Uterus (tissue), 2 donors: ENCODE measurements around the gene TARDBP.

Experiments
- CTCF ChIP-seq, 4 experiments: fragments of 200-600 bp in 2 of 4; fragments of 450-650 bp in 2 of 4; sonication (generic) in 2 of 4; IDR thresholded peaks; one replicate each; pipeline ENCODE4 v1.5.1; 2016 to 2019; ENCODE audit warnings: antibody characterized with exemption in 4 of 4, mild to moderate bottlenecking in 2 of 4, moderate library complexity in 1 of 4
- POLR2A ChIP-seq, 2 donors: fragments of 450-650 bp; IDR thresholded peaks; one replicate each; pipeline ENCODE4 v1.6.1; 2016; ENCODE audit warnings: antibody characterized with exemption in 2 of 2, mild to moderate bottlenecking in 1 of 2, moderate library complexity in 1 of 2

GRCh38 chr1:11065796-11066195, 53.3 kb downstream of the TARDBP start:
- no peak for TF ChIP-seq CTCF (IDR thresholded peaks at IDR 0.05)
- no peak for TF ChIP-seq POLR2A (IDR thresholded peaks at IDR 0.05)
